Gastrocnemius medialis (tissue), 4 donors: ENCODE measurements around the gene MS4A2. TPM values are rescaled to one million over a fixed set of nuclear protein-coding genes. Genes with fewer than 3 reads are reported as not detected.
"Not testable (repeated sequence)": the region's sequence is repeated elsewhere in the genome, so short reads cannot be mapped to it uniquely, and the experiment has no call there.

Source experiments
- ATAC-seq, 2 donors: fragments of 150-250 bp; one replicate each; pipeline ENCODE4 v1.9.1; 2016
- DNase-seq, 2 donors: peaks; one replicate each; pipeline ENCODE4 v3.0.0-alpha.2; 2019
- H3K27ac ChIP-seq, 4 donors: fragments of 200-600 bp; sonication (generic); 1 replicate in 1 of 4; 2 replicates in 3 of 4; pipeline ENCODE4 v1.5.1; 2016 to 2018; ENCODE audit warnings: mild to moderate bottlenecking in 2 of 4, moderate library complexity in 1 of 4
- H3K27me3 ChIP-seq, 3 donors: fragments of 200-600 bp; sonication (generic) in 2 of 3; 1 replicate in 1 of 3; 2 replicates in 2 of 3; pipeline versions ENCODE4 v1.5.1 to v1.6.0; 2016 to 2019; ENCODE audit warnings: mild to moderate bottlenecking in 1 of 3, moderate library complexity in 1 of 3
- H3K36me3 ChIP-seq, 2 donors: fragments of 200-600 bp; sonication (generic) in 1 of 2; one replicate each; pipeline ENCODE4 v1.5.1; 2017 to 2018
- H3K4me1 ChIP-seq, 2 donors: fragments of 200-600 bp; sonication (generic) in 1 of 2; one replicate each; pipeline ENCODE4 v1.5.1; 2016 to 2017; ENCODE audit warnings: mild to moderate bottlenecking in 2 of 2
- H3K4me3 ChIP-seq, 4 donors: fragments of 200-600 bp; sonication (generic) in 3 of 4; 1 replicate in 1 of 4; 2 replicates in 3 of 4; pipeline ENCODE4 v1.5.1; 2016 to 2019; ENCODE audit warnings: mild to moderate bottlenecking in 2 of 4
- H3K9me3 ChIP-seq, 3 donors: fragments of 200-600 bp; sonication (generic) in 2 of 3; 1 replicate in 1 of 3; 2 replicates in 2 of 3; pipeline ENCODE4 v1.5.1; 2016 to 2019
- POLR2A ChIP-seq, 2 donors: fragments of 450-650 bp; IDR thresholded peaks; one replicate each; pipeline ENCODE4 v1.6.1; 2017; ENCODE audit warnings: antibody characterized with exemption in 2 of 2, mild to moderate bottlenecking in 2 of 2, moderate library complexity in 2 of 2
- in situ Hi-C, 4 donors: fragments of 200-750 bp; cut with MboI; loops; one replicate each; pipeline versions ENCODE4 v1.15.0 to v1.8.0; 2017; ENCODE audit warnings: low sequenced_read_pairs in 4 of 4
- intact Hi-C: fragments of 100-400 bp; cut with DNase I; formaldehyde crosslinking; loops from one replicate; pipeline ENCODE4 v1.15.1; 2023; ENCODE audit warnings: low total_unique reads
- total RNA-seq, 4 donors: library from RNA; depleted of rRNA; stranded (reverse); fragments of >200 nt; gene quantifications; one replicate each; pipeline versions ENCODE4 v1.1.0 to v1.2.3, GENCODE V29; 2016
- TF ChIP-seq, protein P1 (sequence below), 5 experiments: fragments of 450-650 bp in 3 of 5; fragments of 200-600 bp in 2 of 5; sonication (generic) in 2 of 5; IDR thresholded peaks in 4 of 5; conservative IDR thresholded peaks in 1 of 5; 1 replicate in 4 of 5; 2 replicates in 1 of 5; pipeline ENCODE4 v1.5.1; 2016 to 2019; ENCODE audit warnings: antibody characterized with exemption in 5 of 5, mild to moderate bottlenecking in 3 of 5, moderate library complexity in 3 of 5

The MS4A2 gene
- total RNA-seq, 4 donors from 2014 or later, result 0.39 TPM; not detected in 3

DNA sequence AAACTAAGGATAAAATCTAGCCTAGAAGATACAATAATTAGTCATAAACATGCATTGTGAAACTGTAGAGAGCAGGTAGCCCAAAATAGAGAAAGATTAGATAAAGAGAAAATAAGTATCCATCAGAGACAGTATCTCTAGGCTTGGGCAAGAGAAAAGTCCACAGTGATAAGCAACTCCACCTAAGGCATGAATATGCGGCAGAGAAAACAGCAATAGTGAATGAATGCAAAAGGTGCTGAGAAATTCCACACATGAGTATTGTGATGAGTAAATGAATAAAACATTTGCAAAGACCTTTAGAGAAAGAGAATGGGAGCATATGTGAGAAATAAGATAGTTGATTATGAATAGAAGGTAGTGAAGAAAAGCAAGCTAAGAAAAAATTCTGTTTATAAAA, 8.7 kb downstream of the MS4A2 start:
- no peak overlapping the region for H3K4me3 ChIP-seq
- no peaks in the 10 kb centered on the region for H3K9me3 ChIP-seq
- DNase-seq (no peak), ATAC-seq (no peak)
- H3K27ac ChIP-seq, result no peak overlapping the region
- in situ Hi-C loops, result loop anchor here in 1 of 4 donors (25.0 kb wide), 1 partner anchor 90 kb away; the partner anchor contains the start of gene MS4A6A
- TF ChIP-seq, protein P1, sequence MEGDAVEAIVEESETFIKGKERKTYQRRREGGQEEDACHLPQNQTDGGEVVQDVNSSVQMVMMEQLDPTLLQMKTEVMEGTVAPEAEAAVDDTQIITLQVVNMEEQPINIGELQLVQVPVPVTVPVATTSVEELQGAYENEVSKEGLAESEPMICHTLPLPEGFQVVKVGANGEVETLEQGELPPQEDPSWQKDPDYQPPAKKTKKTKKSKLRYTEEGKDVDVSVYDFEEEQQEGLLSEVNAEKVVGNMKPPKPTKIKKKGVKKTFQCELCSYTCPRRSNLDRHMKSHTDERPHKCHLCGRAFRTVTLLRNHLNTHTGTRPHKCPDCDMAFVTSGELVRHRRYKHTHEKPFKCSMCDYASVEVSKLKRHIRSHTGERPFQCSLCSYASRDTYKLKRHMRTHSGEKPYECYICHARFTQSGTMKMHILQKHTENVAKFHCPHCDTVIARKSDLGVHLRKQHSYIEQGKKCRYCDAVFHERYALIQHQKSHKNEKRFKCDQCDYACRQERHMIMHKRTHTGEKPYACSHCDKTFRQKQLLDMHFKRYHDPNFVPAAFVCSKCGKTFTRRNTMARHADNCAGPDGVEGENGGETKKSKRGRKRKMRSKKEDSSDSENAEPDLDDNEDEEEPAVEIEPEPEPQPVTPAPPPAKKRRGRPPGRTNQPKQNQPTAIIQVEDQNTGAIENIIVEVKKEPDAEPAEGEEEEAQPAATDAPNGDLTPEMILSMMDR (IDR thresholded peaks at IDR 0.05 in 4 of 5, conservative IDR thresholded peaks at IDR 0.05 in 1 of 5), result no peak
- no peak for TF ChIP-seq POLR2A (IDR thresholded peaks at IDR 0.05)
- no peaks in the 10 kb centered on the region for H3K4me1 ChIP-seq
- intact Hi-C loops, result no loop called here
- H3K36me3 ChIP-seq, result no peaks in the 10 kb centered on the region
- H3K27me3 ChIP-seq, result no peaks in the 10 kb centered on the region

GRCh38 chr11:60098508-60098907, 10.0 kb downstream of the MS4A2 start:
- H3K27me3 ChIP-seq, result no peaks in the 10 kb centered on the region
- in situ Hi-C loops (loop anchor here in 1 of 4 donors (25.0 kb wide), 1 partner anchor 89 kb away; the partner anchor contains the start of gene MS4A6A), intact Hi-C loops (no loop called here)
- no peak overlapping the region for H3K27ac ChIP-seq
- no peak overlapping the region for H3K4me3 ChIP-seq
- H3K4me1 ChIP-seq, result no peaks in the 10 kb centered on the region
- no peak for ATAC-seq
- H3K36me3 ChIP-seq, result no peaks in the 10 kb centered on the region
- no peak for DNase-seq
- TF ChIP-seq, protein P1 (IDR thresholded peaks at IDR 0.05 in 4 of 5, conservative IDR thresholded peaks at IDR 0.05 in 1 of 5), result no peak
- TF ChIP-seq POLR2A (IDR thresholded peaks at IDR 0.05), result no peak
- H3K9me3 ChIP-seq, result no peaks in the 10 kb centered on the region

DNA sequence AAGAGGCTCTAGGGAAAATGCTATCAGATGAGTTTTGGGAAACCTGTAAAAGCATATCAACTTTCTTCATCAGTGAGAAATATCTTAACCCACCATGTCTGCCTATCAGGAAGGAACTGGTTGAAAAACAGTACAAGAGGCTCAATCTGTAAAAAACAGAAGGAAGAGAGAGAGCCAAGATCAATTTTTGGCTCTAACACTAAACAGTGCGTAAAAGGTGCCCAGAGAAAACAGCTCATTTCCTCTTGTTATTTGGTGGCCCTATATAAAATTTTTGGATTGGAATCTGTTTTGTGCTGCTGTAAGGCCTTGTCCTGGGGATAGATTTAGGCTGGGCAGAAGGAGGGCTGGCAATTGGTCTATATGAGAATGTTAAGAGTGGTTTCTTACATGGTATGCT, 12.1 kb downstream of the MS4A2 start:
- intact Hi-C loops, result no loop called here
- Histone ChIP-seq H3K4me3 (no peak overlapping the region), H3K9me3 (no peaks in the 10 kb centered on the region), H3K4me1 (no peaks in the 10 kb centered on the region), H3K36me3 (no peaks in the 10 kb centered on the region), H3K27me3 (no peaks in the 10 kb centered on the region), H3K27ac (no peak overlapping the region)
- TF ChIP-seq, protein P1 (IDR thresholded peaks at IDR 0.05 in 4 of 5, conservative IDR thresholded peaks at IDR 0.05 in 1 of 5), result no peak
- no peak for TF ChIP-seq POLR2A (IDR thresholded peaks at IDR 0.05)
- no peak for ATAC-seq
- no peak for DNase-seq
- in situ Hi-C loops, result no loop called here

GRCh38 chr11:60101368-60101767, 12.9 kb downstream of the MS4A2 start:
- H3K27me3 ChIP-seq, H3K9me3 ChIP-seq, ATAC-seq, H3K36me3 ChIP-seq, intact Hi-C loops, DNase-seq, H3K4me3 ChIP-seq, in situ Hi-C loops, H3K27ac ChIP-seq, H3K4me1 ChIP-seq: not testable (repeated sequence)

- intact Hi-C loops, DNase-seq, H3K36me3 ChIP-seq, H3K4me1 ChIP-seq, ATAC-seq, H3K27ac ChIP-seq, in situ Hi-C loops, H3K27me3 ChIP-seq, H3K9me3 ChIP-seq, H3K4me3 ChIP-seq: not testable (repeated sequence)
These were observed 16.1 kb downstream of the MS4A2 start for GRCh38 chr11:60104471-60105115.

GRCh38 chr11:60108631-60109030, 20.2 kb downstream of the MS4A2 start:
- in situ Hi-C loops, H3K27me3 ChIP-seq, H3K27ac ChIP-seq, DNase-seq, intact Hi-C loops, H3K36me3 ChIP-seq, H3K4me1 ChIP-seq, H3K4me3 ChIP-seq, H3K9me3 ChIP-seq, ATAC-seq: not testable (repeated sequence)
